ENCODE measurements around the gene PER1.

The PER1 gene

GRCh38 chr17:8140065-8141029 lies 11.9 kb downstream of the PER1 start:
- DNase-seq, result no peak

GRCh38 chr17:8138672-8139371 lies 13.4 kb downstream of the PER1 start:
- DNase-seq, result peak; percentile 99

- no peak for DNase-seq
These were observed 13.9 kb downstream of the PER1 start for GRCh38 chr17:8138374-8138671.

- no peak for DNase-seq
These were observed 14.4 kb downstream of the PER1 start for GRCh38 chr17:8137645-8138373.

- DNase-seq, result no peak
These were observed 18.3 kb downstream of the PER1 start for GRCh38 chr17:8133941-8134340.

- DNase-seq, result no peak
These were observed 18.8 kb downstream of the PER1 start for GRCh38 chr17:8133399-8133798.

GRCh38 chr17:8131844-8132441 lies 20.3 kb downstream of the PER1 start:
- DNase-seq, result no peak

- no peak for DNase-seq
These were observed 23.9 kb downstream of the PER1 start for GRCh38 chr17:8128125-8128784.

- DNase-seq, result peak; percentile 37
These were observed 25.6 kb downstream of the PER1 start for GRCh38 chr17:8126491-8127066.

GRCh38 chr17:8125947-8126490 lies 26.2 kb downstream of the PER1 start:
- no peak for DNase-seq

GRCh38 chr17:8125154-8125946 lies 26.9 kb downstream of the PER1 start:
- DNase-seq, result peak; percentile 78

GRCh38 chr17:8124350-8125153 lies 27.7 kb downstream of the PER1 start:
- no peak for DNase-seq

- peak; percentile 36 for DNase-seq
These were observed 28.4 kb downstream of the PER1 start, which contains the start of gene HES7 for GRCh38 chr17:8123695-8124349. HES7 (minus strand) TSS chr17:8124106; CDS start chr17:8124084, 22 bp downstream.

GRCh38 chr17:8122924-8123694 lies 29.1 kb downstream of the PER1 start:
- DNase-seq, result peak; percentile 24

- DNase-seq, result peak; percentile 54
These were observed 29.7 kb downstream of the PER1 start for GRCh38 chr17:8122422-8122923.

GRCh38 chr17:8121681-8122421 lies 30.4 kb downstream of the PER1 start:
- peak; percentile 76 for DNase-seq

- no peak for DNase-seq
These were observed 30.9 kb downstream of the PER1 start for GRCh38 chr17:8121407-8121680.
